ENCODE measurements around the gene ZNF423.

Gene ZNF423

GRCh38 chr16:49848530-49848929 lies 7.4 kb downstream of the ZNF423 start:
- no peak for DNase-seq

- DNase-seq, result no peak
These were observed 9.1 kb downstream of the ZNF423 start for GRCh38 chr16:49846800-49847199.

GRCh38 chr16:49844359-49844758 lies 11.6 kb downstream of the ZNF423 start:
- peak; percentile 33 for DNase-seq

- DNase-seq, result no peak
These were observed 12.2 kb downstream of the ZNF423 start for GRCh38 chr16:49843758-49844157.

- DNase-seq, result no peak
These were observed 12.9 kb downstream of the ZNF423 start for GRCh38 chr16:49842972-49843371.

GRCh38 chr16:49839017-49839825 lies 16.7 kb downstream of the ZNF423 start:
- DNase-seq, result peak; percentile 66

GRCh38 chr16:49838441-49839016 lies 17.4 kb downstream of the ZNF423 start:
- peak; percentile 81 for DNase-seq

- peak; percentile 69 for DNase-seq
These were observed 18.1 kb downstream of the ZNF423 start for GRCh38 chr16:49837688-49838410.

GRCh38 chr16:49836668-49837067 lies 19.2 kb downstream of the ZNF423 start:
- DNase-seq, result no peak

- DNase-seq, result no peak
These were observed 19.7 kb downstream of the ZNF423 start for GRCh38 chr16:49836218-49836617.

- peak; percentile 83 for DNase-seq
These were observed 20.6 kb downstream of the ZNF423 start for GRCh38 chr16:49835161-49835777.

GRCh38 chr16:49834531-49835151 lies 21.3 kb downstream of the ZNF423 start:
- peak; percentile 94 for DNase-seq

- DNase-seq, result no peak
These were observed 21.9 kb downstream of the ZNF423 start for GRCh38 chr16:49833796-49834530.

GRCh38 chr16:49833085-49833484 lies 22.8 kb downstream of the ZNF423 start:
- peak; percentile 69 for DNase-seq

- no peak for DNase-seq
These were observed 23.7 kb downstream of the ZNF423 start for GRCh38 chr16:49832177-49832576.

GRCh38 chr16:49830873-49831272 lies 25.0 kb downstream of the ZNF423 start:
- DNase-seq, result no peak

- DNase-seq, result peak; percentile 41
These were observed 27.2 kb downstream of the ZNF423 start for GRCh38 chr16:49828533-49829267.

GRCh38 chr16:49827805-49828438 lies 28.0 kb downstream of the ZNF423 start:
- DNase-seq, result peak; percentile 56

- DNase-seq, result no peak
These were observed 29.4 kb downstream of the ZNF423 start for GRCh38 chr16:49826515-49826914.

GRCh38 chr16:49825041-49825440 lies 30.9 kb downstream of the ZNF423 start:
- no peak for DNase-seq

GRCh38 chr16:49824593-49824992 lies 31.3 kb downstream of the ZNF423 start:
- DNase-seq, result no peak
